Spleen (tissue), 11 donors: ENCODE measurements around the gene CEMP1. TPM values are rescaled to one million over a fixed set of nuclear protein-coding genes. Genes with fewer than 3 reads are reported as not detected.

Source experiments
- DNase-seq: peaks from one replicate; pipeline ENCODE4 v3.0.0-alpha.2; 2020
- H3K27ac ChIP-seq, 8 donors: fragments of 200-600 bp; sonication (generic) in 7 of 8; 1 replicate in 4 of 8; 2 replicates in 4 of 8; pipeline versions ENCODE4 v1.5.0 to v1.8.0; 2016 to 2021; ENCODE audit warnings: inconsistent platforms in 4 of 8, mild to moderate bottlenecking in 4 of 8, moderate library complexity in 1 of 8
- H3K27me3 ChIP-seq, 7 donors: fragments of 200-600 bp; sonication (generic) in 6 of 7; replicated peaks in 1 of 7; 1 replicate in 4 of 7; 2 replicates in 3 of 7; pipeline versions ENCODE4 v1.5.0 to v1.8.0; 2016 to 2021; ENCODE audit warnings: inconsistent platforms in 3 of 7, mild to moderate bottlenecking in 1 of 7
- H3K36me3 ChIP-seq, 6 donors: fragments of 200-600 bp; sonication (generic) in 5 of 6; 1 replicate in 4 of 6; 2 replicates in 2 of 6; pipeline versions ENCODE4 v1.5.0 to v1.8.0; 2016 to 2021; ENCODE audit warnings: inconsistent platforms in 2 of 6
- H3K4me1 ChIP-seq, 6 donors: fragments of 200-600 bp; sonication (generic) in 5 of 6; 1 replicate in 3 of 6; 2 replicates in 3 of 6; pipeline versions ENCODE4 v1.5.0 to v1.8.0; 2016 to 2021; ENCODE audit warnings: inconsistent platforms in 3 of 6
- H3K4me3 ChIP-seq, 8 donors: fragments of 200-600 bp; sonication (generic) in 7 of 8; 1 replicate in 4 of 8; 2 replicates in 4 of 8; pipeline versions ENCODE4 v1.5.0 to v1.8.0; 2016 to 2021; ENCODE audit warnings: inconsistent platforms in 4 of 8, mild to moderate bottlenecking in 4 of 8, moderate library complexity in 2 of 8
- H3K9me3 ChIP-seq, 8 donors: fragments of 200-600 bp; sonication (generic) in 7 of 8; 1 replicate in 4 of 8; 2 replicates in 4 of 8; pipeline versions ENCODE4 v1.5.0 to v1.8.0; 2016 to 2021; ENCODE audit warnings: inconsistent platforms in 4 of 8
- POLR2A ChIP-seq, 3 donors: fragments of 450-650 bp; IDR thresholded peaks; one replicate each; pipeline ENCODE4 v1.5.1; 2017; ENCODE audit warnings: antibody characterized with exemption in 3 of 3, mild to moderate bottlenecking in 1 of 3
- POLR2AphosphoS5 ChIP-seq, 3 donors: sonication (generic); formaldehyde crosslinking; IDR thresholded peaks; one replicate each; pipeline ENCODE4 v1.5.1; 2017; ENCODE audit warnings: antibody characterized with exemption in 3 of 3
- WGBS, 5 donors: extraction: QIAGEN DNeasy Blood & Tissue Kit in 3 of 5; methylation state at CpG; one replicate each; pipeline versions ENCODE4 v1.1.5 to v1.1.7; 2013 to 2018; 5-methylcytosine and 5-hydroxymethylcytosine counted together
- intact Hi-C: fragments of 100-400 bp; cut with DNase I; formaldehyde crosslinking; loops from one replicate; pipeline ENCODE4 v1.15.0; 2023; ENCODE audit warnings: low total_unique reads
- polyA plus RNA-seq, 3 donors: library from polyadenylated mRNA; stranded (reverse); fragments of 200-250 nt; gene quantifications; one replicate each; pipeline ENCODE4 v1.2.1, GENCODE V29; 2013
- total RNA-seq, 7 donors: library from RNA; depleted of rRNA in 3 of 7; stranded (reverse); fragments of >200 nt in 3 of 7; fragmentation: NEBNext Ultra II Directional in 4 of 7; extraction: Animal tissue kit (Norgen Biotek cat#: 25700) in 4 of 7; gene quantifications; one replicate each; pipeline versions ENCODE4 v1.1.0 to v1.2.1, GENCODE V29; 2016 to 2021
- TF ChIP-seq, protein P1 (sequence below), 11 experiments: fragments of 200-600 bp in 7 of 11; fragments of 450-650 bp in 4 of 11; sonication (generic) in 4 of 11; IDR thresholded peaks in 8 of 11; conservative IDR thresholded peaks in 3 of 11; 1 replicate in 7 of 11; 2 replicates in 4 of 11; pipeline versions ENCODE4 v1.4.0 to v1.8.0; 2016 to 2021; ENCODE audit warnings: antibody characterized with exemption in 11 of 11, inconsistent platforms in 4 of 11, mild to moderate bottlenecking in 1 of 11
- donor health status: healthy with polysubstance abuse.
- donor health status: DM: no; HTN: no; CAD: no; lungs with moderate emphysema.
- donor health status: DM: no; HTN: no; CAD: no.
- donor health status: Bipolar disorder and iron deficiency.
- donor health status: healthy.
- donor health status: DM: no; HTN: no; CAD: no.
- donor health status: DM: yes; HTN: yes; CAD: no.

The CEMP1 gene
- total and polyA plus RNA-seq, 10 donors, result 0.37 to 1.5 (median 0.74) TPM; not detected in 5

DNA sequence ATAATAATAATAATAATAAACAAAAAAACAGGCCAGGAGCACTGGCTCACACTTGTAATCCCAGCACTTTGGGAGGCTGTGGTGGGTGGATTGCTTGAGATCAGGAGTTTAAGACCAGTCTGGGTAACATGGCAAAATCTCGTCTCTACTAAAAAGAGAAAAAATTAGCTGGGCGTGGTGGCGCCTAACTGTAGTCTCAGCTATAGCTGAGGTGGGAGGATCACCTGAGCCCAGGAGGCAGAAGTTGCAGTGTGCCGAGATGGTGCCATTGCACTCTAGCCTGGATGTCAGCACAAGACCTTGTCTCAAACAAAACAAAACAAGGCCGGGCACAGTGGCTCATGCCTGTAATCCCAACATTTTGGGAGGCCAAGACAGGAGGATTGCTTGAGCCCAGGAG, 36.2 kb downstream of the CEMP1 start:
- Histone ChIP-seq H3K9me3 (no peaks in the 10 kb centered on the region), H3K36me3 (peaks cover 0 to 51% (median 17%) of the 10 kb centered on the region in 6 donors), H3K4me1 (peaks cover 0 to 16% (median 5%) of the 10 kb centered on the region in 6 donors), H3K4me3 (no peak overlapping the region), H3K27ac (no peak overlapping the region), H3K27me3 (no peaks in the 10 kb centered on the region)
- TF ChIP-seq, protein P1, sequence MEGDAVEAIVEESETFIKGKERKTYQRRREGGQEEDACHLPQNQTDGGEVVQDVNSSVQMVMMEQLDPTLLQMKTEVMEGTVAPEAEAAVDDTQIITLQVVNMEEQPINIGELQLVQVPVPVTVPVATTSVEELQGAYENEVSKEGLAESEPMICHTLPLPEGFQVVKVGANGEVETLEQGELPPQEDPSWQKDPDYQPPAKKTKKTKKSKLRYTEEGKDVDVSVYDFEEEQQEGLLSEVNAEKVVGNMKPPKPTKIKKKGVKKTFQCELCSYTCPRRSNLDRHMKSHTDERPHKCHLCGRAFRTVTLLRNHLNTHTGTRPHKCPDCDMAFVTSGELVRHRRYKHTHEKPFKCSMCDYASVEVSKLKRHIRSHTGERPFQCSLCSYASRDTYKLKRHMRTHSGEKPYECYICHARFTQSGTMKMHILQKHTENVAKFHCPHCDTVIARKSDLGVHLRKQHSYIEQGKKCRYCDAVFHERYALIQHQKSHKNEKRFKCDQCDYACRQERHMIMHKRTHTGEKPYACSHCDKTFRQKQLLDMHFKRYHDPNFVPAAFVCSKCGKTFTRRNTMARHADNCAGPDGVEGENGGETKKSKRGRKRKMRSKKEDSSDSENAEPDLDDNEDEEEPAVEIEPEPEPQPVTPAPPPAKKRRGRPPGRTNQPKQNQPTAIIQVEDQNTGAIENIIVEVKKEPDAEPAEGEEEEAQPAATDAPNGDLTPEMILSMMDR (IDR thresholded peaks at IDR 0.05 in 8 of 11, conservative IDR thresholded peaks at IDR 0.05 in 3 of 11), result no peak
- TF ChIP-seq POLR2A (IDR thresholded peaks at IDR 0.05) (no peak), POLR2AphosphoS5 (IDR thresholded peaks at IDR 0.05) (no peak)
- DNase-seq, result no peak
- intact Hi-C loops, result loop anchor here (10.0 kb wide), 1 partner anchor 60 kb away; no protein-coding TSS in a partner anchor
- 93 to 95% (median 95%) methylated on average over 5 of the region's 5 CpGs for WGBS, 5 donors

DNA sequence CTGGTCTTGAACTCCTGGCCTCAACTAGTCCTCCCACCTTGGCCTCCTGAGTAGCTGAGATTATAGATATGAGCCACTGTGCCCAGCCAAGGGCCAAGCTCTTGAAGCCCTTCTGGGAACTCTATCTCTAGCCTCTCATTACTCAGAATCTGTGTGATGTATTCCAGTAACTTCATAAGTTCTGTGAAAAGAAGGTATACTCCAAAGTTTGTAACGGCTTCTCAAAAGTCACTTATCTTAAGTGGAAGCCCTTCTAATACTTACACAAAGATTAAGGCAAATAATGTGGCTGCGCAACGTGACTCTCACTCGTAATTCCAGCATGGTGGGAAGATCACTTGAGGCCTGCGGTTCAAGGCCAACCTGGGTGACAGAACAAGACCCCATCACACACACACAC, 36.6 kb downstream of the CEMP1 start:
- no peak for DNase-seq
- Histone ChIP-seq H3K9me3 (no peaks in the 10 kb centered on the region), H3K4me3 (no peak overlapping the region), H3K36me3 (peaks cover 0 to 51% (median 17%) of the 10 kb centered on the region in 6 donors), H3K27ac (peak overlapping the region in 3 of 8 donors; percentile 27 to 43 (median 32)), H3K4me1 (peaks cover 0 to 16% (median 5%) of the 10 kb centered on the region in 6 donors), H3K27me3 (no peaks in the 10 kb centered on the region)
- intact Hi-C loops, result loop anchor here (10.0 kb wide), 1 partner anchor 60 kb away; no protein-coding TSS in a partner anchor
- TF ChIP-seq POLR2A (IDR thresholded peaks at IDR 0.05) (no peak), POLR2AphosphoS5 (IDR thresholded peaks at IDR 0.05) (no peak)
- TF ChIP-seq, protein P1 (IDR thresholded peaks at IDR 0.05 in 8 of 11, conservative IDR thresholded peaks at IDR 0.05 in 3 of 11), result no peak
- 88 to 95% (median 94%) methylated on average over 5 of the region's 5 CpGs for WGBS, 5 donors

DNA sequence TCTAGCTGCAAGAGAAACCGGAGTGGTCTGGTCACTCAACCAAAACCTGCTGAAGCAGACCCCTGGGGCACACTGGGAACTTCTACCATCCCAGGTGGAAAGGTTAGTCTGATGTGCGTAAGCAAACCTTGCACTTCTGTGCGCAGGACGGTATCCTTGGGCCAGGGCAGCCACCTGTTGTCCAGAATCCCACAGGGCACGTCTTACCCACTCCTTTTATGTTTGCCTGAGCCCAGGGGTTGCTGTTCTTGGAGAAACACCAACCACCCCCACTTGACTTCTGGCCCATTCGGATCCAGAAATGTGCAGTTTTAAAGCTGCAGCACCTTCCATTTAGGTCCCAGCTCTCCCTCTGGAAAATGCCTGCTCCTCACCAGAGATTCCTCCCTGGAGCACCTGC, 37.6 kb downstream of the CEMP1 start:
- 92 to 97% (median 96%) methylated on average over 5 to 6 of the region's 6 CpGs for WGBS, 5 donors
- no peaks in the 10 kb centered on the region for H3K27me3 ChIP-seq
- TF ChIP-seq POLR2AphosphoS5 (IDR thresholded peaks at IDR 0.05), result no peak
- no peak for TF ChIP-seq POLR2A (IDR thresholded peaks at IDR 0.05)
- TF ChIP-seq, protein P1 (IDR thresholded peaks at IDR 0.05 in 8 of 11, conservative IDR thresholded peaks at IDR 0.05 in 3 of 11), result no peak
- peaks cover 0 to 41% (median 15%) of the 10 kb centered on the region in 6 donors for H3K36me3 ChIP-seq
- peaks cover 0 to 16% (median 5%) of the 10 kb centered on the region in 6 donors for H3K4me1 ChIP-seq
- no peaks in the 10 kb centered on the region for H3K9me3 ChIP-seq
- H3K4me3 ChIP-seq, result no peak overlapping the region
- H3K27ac ChIP-seq, result peak overlapping the region in 1 of 8 donors; percentile 43
- intact Hi-C loops, result loop anchor here (10.0 kb wide), 1 partner anchor 59 kb away; no protein-coding TSS in a partner anchor
- no peak for DNase-seq

DNA sequence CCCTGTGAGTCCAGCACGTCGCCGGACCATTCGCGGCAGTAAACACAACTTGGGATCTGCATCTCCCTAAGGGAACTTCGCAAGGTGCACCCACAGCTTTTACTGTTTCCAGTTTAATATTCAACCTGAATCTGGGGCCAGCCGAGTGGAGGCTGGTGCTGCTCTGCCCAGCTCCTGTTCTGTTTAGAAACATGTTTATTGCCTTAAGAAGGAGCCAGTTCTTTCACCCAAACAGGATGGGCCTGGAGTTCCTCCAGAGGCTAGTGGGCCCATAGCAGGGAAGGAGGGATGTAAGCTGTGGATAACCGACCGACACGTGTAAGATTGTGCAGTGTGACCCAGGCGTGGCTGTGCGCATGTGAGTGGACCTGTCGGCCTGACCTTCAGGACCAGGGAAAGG, 38.9 kb downstream of the CEMP1 start:
- Histone ChIP-seq H3K27ac (no peak overlapping the region), H3K4me1 (peaks cover 0 to 22% (median 10%) of the 10 kb centered on the region in 6 donors), H3K36me3 (peaks cover 0 to 28% (median 14%) of the 10 kb centered on the region in 6 donors), H3K4me3 (no peak overlapping the region), H3K27me3 (no peaks in the 10 kb centered on the region), H3K9me3 (no peaks in the 10 kb centered on the region)
- intact Hi-C loops, result loop anchor here (10.0 kb wide), 1 partner anchor 57 kb away; no protein-coding TSS in a partner anchor
- WGBS, 5 donors, result 93 to 97% (median 94%) methylated on average over 13 of the region's 13 CpGs
- TF ChIP-seq POLR2A (IDR thresholded peaks at IDR 0.05) (no peak), POLR2AphosphoS5 (IDR thresholded peaks at IDR 0.05) (no peak)
- TF ChIP-seq, protein P1 (IDR thresholded peaks at IDR 0.05 in 8 of 11, conservative IDR thresholded peaks at IDR 0.05 in 3 of 11), result no peak
- DNase-seq, result no peak
